Ishikawa (cell line): ENCODE results near the gene HLA-A.

Source experiments
- CEBPB ChIP-seq: IDR thresholded peaks from 2 replicates; pipeline ENCODE4 v1.6.1; 2012
- CREB1 ChIP-seq: IDR thresholded peaks from 2 replicates; pipeline ENCODE4 v1.6.1; 2012; ENCODE audit warnings: low read depth
- EGR1 ChIP-seq: IDR thresholded peaks from 2 replicates; pipeline ENCODE4 v1.6.1; 2012
- EP300 ChIP-seq: IDR thresholded peaks from 2 replicates; pipeline ENCODE4 v1.6.1; 2012; ENCODE audit warnings: borderline replicate concordance
- FOXM1 ChIP-seq: IDR thresholded peaks from 2 replicates; pipeline ENCODE4 v1.6.1; 2012; ENCODE audit warnings: low read depth, borderline replicate concordance
- NFIC ChIP-seq: IDR thresholded peaks from 2 replicates; pipeline ENCODE4 v1.6.1; 2012
- RAD21 ChIP-seq: IDR thresholded peaks from 2 replicates; pipeline ENCODE4 v1.6.1; 2012; ENCODE audit warnings: low read depth
- TAF1 ChIP-seq: IDR thresholded peaks from 2 replicates; pipeline ENCODE4 v1.6.1; 2012; ENCODE audit warnings: low read depth, mild to moderate bottlenecking
- TCF12 ChIP-seq: IDR thresholded peaks from 2 replicates; pipeline ENCODE4 v1.6.1; 2012; ENCODE audit warnings: low read depth
- TEAD4 ChIP-seq: IDR thresholded peaks from 2 replicates; pipeline ENCODE4 v1.6.1; 2012
- YY1 ChIP-seq: IDR thresholded peaks from 2 replicates; pipeline ENCODE4 v1.6.1; 2012; ENCODE audit warnings: low read depth
- ZBTB7A ChIP-seq: IDR thresholded peaks from 2 replicates; pipeline ENCODE4 v1.6.1; 2012; ENCODE audit warnings: low read depth
- TF ChIP-seq, protein P1 (sequence below): IDR thresholded peaks from 2 replicates; pipeline ENCODE4 v1.6.1; 2012
- TF ChIP-seq, protein P2 (sequence below): IDR thresholded peaks from 2 replicates; pipeline ENCODE4 v1.6.1; 2012
- TF ChIP-seq, protein P3 (sequence below): IDR thresholded peaks from 2 replicates; pipeline ENCODE4 v1.6.1; 2012; ENCODE audit warnings: low read depth, mild to moderate bottlenecking

HLA-A gene

DNA sequence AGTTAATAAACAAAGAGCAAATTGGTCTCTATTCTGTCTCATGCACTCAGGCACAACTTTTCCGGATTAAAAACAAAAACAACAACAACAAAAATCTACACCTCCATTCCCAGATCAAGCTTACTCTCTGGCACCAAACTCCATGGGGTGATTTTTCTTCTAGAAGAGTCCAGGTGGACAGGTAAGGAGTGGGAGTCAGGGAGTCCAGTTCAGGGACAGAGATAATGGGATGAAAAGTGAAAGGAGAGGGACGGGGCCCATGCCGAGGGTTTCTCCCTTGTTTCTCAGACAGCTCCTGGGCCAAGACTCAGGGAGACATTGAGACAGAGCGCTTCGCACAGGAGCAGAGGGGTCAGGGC, 437 bp upstream of the HLA-A start:
- TF ChIP-seq TCF12 (no peak), YY1 (no peak), EGR1 (no peak), TAF1 (no peak), CEBPB (no peak), ZBTB7A (no peak), EP300 (no peak), CREB1 (no peak), TEAD4 (no peak), NFIC (no peak), RAD21 (no peak), FOXM1 (no peak)
- TF ChIP-seq, protein P1, sequence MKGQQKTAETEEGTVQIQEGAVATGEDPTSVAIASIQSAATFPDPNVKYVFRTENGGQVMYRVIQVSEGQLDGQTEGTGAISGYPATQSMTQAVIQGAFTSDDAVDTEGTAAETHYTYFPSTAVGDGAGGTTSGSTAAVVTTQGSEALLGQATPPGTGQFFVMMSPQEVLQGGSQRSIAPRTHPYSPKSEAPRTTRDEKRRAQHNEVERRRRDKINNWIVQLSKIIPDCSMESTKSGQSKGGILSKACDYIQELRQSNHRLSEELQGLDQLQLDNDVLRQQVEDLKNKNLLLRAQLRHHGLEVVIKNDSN = no peak
- TF ChIP-seq, protein P2, sequence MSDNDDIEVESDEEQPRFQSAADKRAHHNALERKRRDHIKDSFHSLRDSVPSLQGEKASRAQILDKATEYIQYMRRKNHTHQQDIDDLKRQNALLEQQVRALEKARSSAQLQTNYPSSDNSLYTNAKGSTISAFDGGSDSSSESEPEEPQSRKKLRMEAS = no peak
- TF ChIP-seq, protein P3, sequence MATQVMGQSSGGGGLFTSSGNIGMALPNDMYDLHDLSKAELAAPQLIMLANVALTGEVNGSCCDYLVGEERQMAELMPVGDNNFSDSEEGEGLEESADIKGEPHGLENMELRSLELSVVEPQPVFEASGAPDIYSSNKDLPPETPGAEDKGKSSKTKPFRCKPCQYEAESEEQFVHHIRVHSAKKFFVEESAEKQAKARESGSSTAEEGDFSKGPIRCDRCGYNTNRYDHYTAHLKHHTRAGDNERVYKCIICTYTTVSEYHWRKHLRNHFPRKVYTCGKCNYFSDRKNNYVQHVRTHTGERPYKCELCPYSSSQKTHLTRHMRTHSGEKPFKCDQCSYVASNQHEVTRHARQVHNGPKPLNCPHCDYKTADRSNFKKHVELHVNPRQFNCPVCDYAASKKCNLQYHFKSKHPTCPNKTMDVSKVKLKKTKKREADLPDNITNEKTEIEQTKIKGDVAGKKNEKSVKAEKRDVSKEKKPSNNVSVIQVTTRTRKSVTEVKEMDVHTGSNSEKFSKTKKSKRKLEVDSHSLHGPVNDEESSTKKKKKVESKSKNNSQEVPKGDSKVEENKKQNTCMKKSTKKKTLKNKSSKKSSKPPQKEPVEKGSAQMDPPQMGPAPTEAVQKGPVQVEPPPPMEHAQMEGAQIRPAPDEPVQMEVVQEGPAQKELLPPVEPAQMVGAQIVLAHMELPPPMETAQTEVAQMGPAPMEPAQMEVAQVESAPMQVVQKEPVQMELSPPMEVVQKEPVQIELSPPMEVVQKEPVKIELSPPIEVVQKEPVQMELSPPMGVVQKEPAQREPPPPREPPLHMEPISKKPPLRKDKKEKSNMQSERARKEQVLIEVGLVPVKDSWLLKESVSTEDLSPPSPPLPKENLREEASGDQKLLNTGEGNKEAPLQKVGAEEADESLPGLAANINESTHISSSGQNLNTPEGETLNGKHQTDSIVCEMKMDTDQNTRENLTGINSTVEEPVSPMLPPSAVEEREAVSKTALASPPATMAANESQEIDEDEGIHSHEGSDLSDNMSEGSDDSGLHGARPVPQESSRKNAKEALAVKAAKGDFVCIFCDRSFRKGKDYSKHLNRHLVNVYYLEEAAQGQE = no peak

DNA sequence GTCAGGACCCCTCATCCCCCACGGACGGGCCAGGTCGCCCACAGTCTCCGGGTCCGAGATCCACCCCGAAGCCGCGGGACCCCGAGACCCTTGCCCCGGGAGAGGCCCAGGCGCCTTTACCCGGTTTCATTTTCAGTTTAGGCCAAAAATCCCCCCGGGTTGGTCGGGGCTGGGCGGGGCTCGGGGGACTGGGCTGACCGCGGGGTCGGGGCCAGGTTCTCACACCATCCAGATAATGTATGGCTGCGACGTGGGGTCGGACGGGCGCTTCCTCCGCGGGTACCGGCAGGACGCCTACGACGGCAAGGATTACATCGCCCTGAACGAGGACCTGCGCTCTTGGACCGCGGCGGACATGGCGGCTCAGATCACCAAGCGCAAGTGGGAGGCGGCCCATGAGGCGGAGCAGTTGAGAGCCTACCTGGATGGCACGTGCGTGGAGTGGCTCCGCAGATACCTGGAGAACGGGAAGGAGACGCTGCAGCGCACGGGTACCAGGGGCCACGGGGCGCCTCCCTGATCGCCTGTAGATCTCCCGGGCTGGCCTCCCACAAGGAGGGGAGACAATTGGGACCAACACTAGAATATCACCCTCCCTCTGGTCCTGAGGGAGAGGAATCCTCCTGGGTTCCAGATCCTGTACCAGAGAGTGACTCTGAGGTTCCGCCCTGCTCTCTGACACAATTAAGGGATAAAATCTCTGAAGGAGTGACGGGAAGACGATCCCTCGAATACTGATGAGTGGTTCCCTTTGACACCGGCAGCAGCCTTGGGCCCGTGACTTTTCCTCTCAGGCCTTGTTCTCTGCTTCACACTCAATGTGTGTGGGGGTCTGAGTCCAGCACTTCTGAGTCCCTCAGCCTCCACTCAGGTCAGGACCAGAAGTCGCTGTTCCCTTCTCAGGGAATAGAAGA, 978 bp downstream of the HLA-A start:
- TF ChIP-seq EGR1 (no peak), TEAD4 (no peak), TAF1 (no peak), ZBTB7A (no peak), EP300 (no peak), CEBPB (no peak), YY1 (no peak), TCF12 (no peak), FOXM1 (no peak), NFIC (no peak), CREB1 (no peak), RAD21 (no peak)
- TF ChIP-seq, protein P1 = no peak
- TF ChIP-seq, protein P3 = no peak
- TF ChIP-seq, protein P2 = no peak

DNA sequence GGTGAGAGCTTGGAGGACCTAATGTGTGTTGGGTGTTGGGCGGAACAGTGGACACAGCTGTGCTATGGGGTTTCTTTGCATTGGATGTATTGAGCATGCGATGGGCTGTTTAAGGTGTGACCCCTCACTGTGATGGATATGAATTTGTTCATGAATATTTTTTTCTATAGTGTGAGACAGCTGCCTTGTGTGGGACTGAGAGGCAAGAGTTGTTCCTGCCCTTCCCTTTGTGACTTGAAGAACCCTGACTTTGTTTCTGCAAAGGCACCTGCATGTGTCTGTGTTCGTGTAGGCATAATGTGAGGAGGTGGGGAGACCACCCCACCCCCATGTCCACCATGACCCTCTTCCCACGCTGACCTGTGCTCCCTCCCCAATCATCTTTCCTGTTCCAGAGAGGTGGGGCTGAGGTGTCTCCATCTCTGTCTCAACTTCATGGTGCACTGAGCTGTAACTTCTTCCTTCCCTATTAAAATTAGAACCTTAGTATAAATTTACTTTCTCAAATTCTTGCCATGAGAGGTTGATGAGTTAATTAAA, 3.0 kb downstream of the HLA-A start:
- TF ChIP-seq, protein P2 = no peak
- TF ChIP-seq, protein P3 = no peak
- TF ChIP-seq EP300 (no peak), EGR1 (no peak), TCF12 (no peak), CREB1 (no peak)
- TF ChIP-seq, protein P1 = no peak
